Upper lobe of left lung (tissue), 6 donors: ENCODE measurements around the gene TMEM170B. TPM values are rescaled to one million over a fixed set of nuclear protein-coding genes. Genes with fewer than 3 reads are reported as not detected.

ENCODE experiments used
- ATAC-seq, 2 donors: fragments of 200-7000 bp; cut with Tn5 transposase; one replicate each; pipeline ENCODE4 v1.9.1; 2022; ENCODE audit warnings: mild to moderate bottlenecking in 2 of 2, moderate library complexity in 2 of 2; ENCODE audit not compliant: low FRiP score in 2 of 2
- DNase-seq, 2 donors: peaks; one replicate each; pipeline ENCODE4 v3.0.0-alpha.2; 2019 to 2020
- H3K27ac ChIP-seq, 4 donors: fragments of 200-600 bp; sonication (generic); one replicate each; pipeline ENCODE4 v1.5.1; 2016 to 2019
- H3K27me3 ChIP-seq, 4 donors: fragments of 200-600 bp; sonication (generic); one replicate each; pipeline ENCODE4 v1.5.1; 2017 to 2019
- H3K36me3 ChIP-seq, 4 donors: fragments of 200-600 bp; sonication (generic); one replicate each; pipeline ENCODE4 v1.5.1; 2016 to 2019
- H3K4me1 ChIP-seq, 4 donors: fragments of 200-600 bp; sonication (generic); one replicate each; pipeline ENCODE4 v1.5.1; 2018 to 2019
- H3K4me3 ChIP-seq, 4 donors: fragments of 200-600 bp; sonication (generic); one replicate each; pipeline ENCODE4 v1.5.1; 2017 to 2019; ENCODE audit warnings: mild to moderate bottlenecking in 2 of 4, moderate library complexity in 1 of 4
- H3K9me3 ChIP-seq, 4 donors: fragments of 200-600 bp; sonication (generic); one replicate each; pipeline ENCODE4 v1.5.1; 2018 to 2019
- CTCF ChIP-seq, 6 experiments: fragments of 450-650 bp in 4 of 6; fragments of 200-600 bp in 2 of 6; sonication (generic) in 2 of 6; IDR thresholded peaks; one replicate each; pipeline ENCODE4 v1.5.1; 2016 to 2019; ENCODE audit warnings: antibody characterized with exemption in 6 of 6
- EP300 ChIP-seq, 4 donors: sonication (generic); formaldehyde crosslinking; IDR thresholded peaks; one replicate each; pipeline ENCODE4 v1.5.1; 2017; ENCODE audit warnings: antibody characterized with exemption in 4 of 4, control low read depth in 2 of 4
- POLR2A ChIP-seq, 4 donors: fragments of 450-650 bp; IDR thresholded peaks; one replicate each; pipeline ENCODE4 v1.5.1; 2016 to 2017; ENCODE audit warnings: antibody characterized with exemption in 4 of 4, mild to moderate bottlenecking in 2 of 4
- POLR2AphosphoS5 ChIP-seq, 2 donors: sonication (generic); formaldehyde crosslinking; IDR thresholded peaks; one replicate each; pipeline ENCODE4 v1.5.1; 2017; ENCODE audit warnings: antibody characterized with exemption in 2 of 2
- WGBS, 2 donors: methylation state at CpG; one replicate each; pipeline ENCODE4 v1.1.5; 2017 to 2018; 5-methylcytosine and 5-hydroxymethylcytosine counted together
- total RNA-seq, 6 donors: library from RNA; depleted of rRNA in 4 of 6; stranded (reverse); fragments of >200 nt in 4 of 6; gene quantifications; one replicate each; pipeline versions ENCODE4 v1.1.0 to v1.2.1, GENCODE V29; 2016 to 2021
- donor health status: DM: no; HTN: no; CAD: no; lungs with moderate emphysema.
- donor health status: DM: no; HTN: yes; CAD: no; lungs with severe emphysema.

The TMEM170B gene
- 10 to 100 TPM in 1 of 6 donors, 1 to 10 TPM in 5; 3.0 to 12.9 (median 6.0) TPM for total RNA-seq

GRCh38 chr6:11537229-11538051, at the start of gene TMEM170B:
TSS of gene TMEM170B (plus strand) at chr6:11537749. CDS start at chr6:11538278, 529 bp downstream.
- 0 to 1% methylated on average over 33 to 43 of the region's 110 CpGs for WGBS, 2 donors
- ATAC-seq (peak; percentile 97 to 98), DNase-seq (peak; percentile 93 to 100)
- Histone ChIP-seq H3K36me3 (no peaks in the 10 kb centered on the region), H3K4me3 (peak within 1 kb of the TSS; percentile 91 to 99 (median 96)), H3K27ac (peak within 1 kb of the TSS; percentile 88 to 99 (median 91)), H3K4me1 (peaks cover 6 to 18% (median 11%) of the 10 kb centered on the region in 4 donors), H3K9me3 (no peaks in the 10 kb centered on the region), H3K27me3 (no peaks in the 10 kb centered on the region)
- peak in 1 of 6 experiments; percentile 7 for TF ChIP-seq CTCF (IDR thresholded peaks at IDR 0.05)
- TF ChIP-seq POLR2A (IDR thresholded peaks at IDR 0.05), result peak in 3 of 4 donors; percentile 75 to 91 (median 77)
- TF ChIP-seq EP300 (IDR thresholded peaks at IDR 0.05), result peak in 1 of 4 donors; percentile 71
- peak; percentile 52 to 80 for TF ChIP-seq POLR2AphosphoS5 (IDR thresholded peaks at IDR 0.05)

GRCh38 chr6:11490996-11491395, 46.6 kb upstream of the TMEM170B start:
- Histone ChIP-seq H3K4me3 (no peak overlapping the region), H3K27ac (no peak overlapping the region), H3K4me1 (peaks cover 7 to 18% (median 15%) of the 10 kb centered on the region in 4 donors), H3K9me3 (no peaks in the 10 kb centered on the region), H3K36me3 (no peaks in the 10 kb centered on the region), H3K27me3 (no peaks in the 10 kb centered on the region)
- no peak for TF ChIP-seq POLR2A (IDR thresholded peaks at IDR 0.05)
- TF ChIP-seq CTCF (IDR thresholded peaks at IDR 0.05), result no peak
- no peak for TF ChIP-seq POLR2AphosphoS5 (IDR thresholded peaks at IDR 0.05)
- TF ChIP-seq EP300 (IDR thresholded peaks at IDR 0.05), result no peak
- 64 to 80% methylated on average over 6 of the region's 6 CpGs for WGBS, 2 donors
- no peak for DNase-seq
- ATAC-seq, result no peak

- peaks cover 14 to 26% (median 22%) of the 10 kb centered on the region in 4 donors for H3K4me1 ChIP-seq
- 86 to 92% methylated on average over 9 to 10 of the region's 10 CpGs for WGBS, 2 donors
- H3K36me3 ChIP-seq, result no peaks in the 10 kb centered on the region
- no peak for TF ChIP-seq POLR2A (IDR thresholded peaks at IDR 0.05)
- no peak for TF ChIP-seq POLR2AphosphoS5 (IDR thresholded peaks at IDR 0.05)
- TF ChIP-seq EP300 (IDR thresholded peaks at IDR 0.05), result no peak
- TF ChIP-seq CTCF (IDR thresholded peaks at IDR 0.05), result no peak
- H3K27me3 ChIP-seq, result no peaks in the 10 kb centered on the region
- H3K4me3 ChIP-seq, result no peak overlapping the region
- no peaks in the 10 kb centered on the region for H3K9me3 ChIP-seq
- no peak overlapping the region for H3K27ac ChIP-seq
- no peak for DNase-seq
- ATAC-seq, result no peak
Measured at GRCh38 chr6:11491596-11492463, 45.7 kb upstream of the TMEM170B start.

- H3K4me1 ChIP-seq, result peaks cover 14 to 28% (median 22%) of the 10 kb centered on the region in 4 donors
- DNase-seq (no peak), ATAC-seq (no peak)
- H3K27ac ChIP-seq, result no peak overlapping the region
- H3K36me3 ChIP-seq, result no peaks in the 10 kb centered on the region
- H3K4me3 ChIP-seq, result no peak overlapping the region
- H3K27me3 ChIP-seq, result no peaks in the 10 kb centered on the region
- WGBS, 2 donors, result 91% methylated on average over 11 of the region's 11 CpGs
- H3K9me3 ChIP-seq, result no peaks in the 10 kb centered on the region
- no peak for TF ChIP-seq EP300 (IDR thresholded peaks at IDR 0.05)
- no peak for TF ChIP-seq POLR2A (IDR thresholded peaks at IDR 0.05)
- TF ChIP-seq POLR2AphosphoS5 (IDR thresholded peaks at IDR 0.05), result no peak
- no peak for TF ChIP-seq CTCF (IDR thresholded peaks at IDR 0.05)
Measured at GRCh38 chr6:11492464-11493290, 44.9 kb upstream of the TMEM170B start.
